Vagina (tissue), 2 donors: ENCODE measurements around the gene KCNH5.

Experiments used
- POLR2A ChIP-seq, 2 donors: fragments of 450-650 bp; IDR thresholded peaks; one replicate each; pipeline ENCODE4 v1.6.1; 2017; ENCODE audit warnings: antibody characterized with exemption in 2 of 2, mild to moderate bottlenecking in 2 of 2, moderate library complexity in 2 of 2
- TF ChIP-seq, protein P1 (sequence below), 3 experiments: fragments of 450-650 bp in 2 of 3; fragments of 200-600 bp in 1 of 3; sonication (generic) in 1 of 3; IDR thresholded peaks; one replicate each; pipeline ENCODE4 v1.5.1; 2017 to 2019; ENCODE audit warnings: antibody characterized with exemption in 3 of 3, mild to moderate bottlenecking in 2 of 3, moderate library complexity in 2 of 3

- TF ChIP-seq, protein P1, sequence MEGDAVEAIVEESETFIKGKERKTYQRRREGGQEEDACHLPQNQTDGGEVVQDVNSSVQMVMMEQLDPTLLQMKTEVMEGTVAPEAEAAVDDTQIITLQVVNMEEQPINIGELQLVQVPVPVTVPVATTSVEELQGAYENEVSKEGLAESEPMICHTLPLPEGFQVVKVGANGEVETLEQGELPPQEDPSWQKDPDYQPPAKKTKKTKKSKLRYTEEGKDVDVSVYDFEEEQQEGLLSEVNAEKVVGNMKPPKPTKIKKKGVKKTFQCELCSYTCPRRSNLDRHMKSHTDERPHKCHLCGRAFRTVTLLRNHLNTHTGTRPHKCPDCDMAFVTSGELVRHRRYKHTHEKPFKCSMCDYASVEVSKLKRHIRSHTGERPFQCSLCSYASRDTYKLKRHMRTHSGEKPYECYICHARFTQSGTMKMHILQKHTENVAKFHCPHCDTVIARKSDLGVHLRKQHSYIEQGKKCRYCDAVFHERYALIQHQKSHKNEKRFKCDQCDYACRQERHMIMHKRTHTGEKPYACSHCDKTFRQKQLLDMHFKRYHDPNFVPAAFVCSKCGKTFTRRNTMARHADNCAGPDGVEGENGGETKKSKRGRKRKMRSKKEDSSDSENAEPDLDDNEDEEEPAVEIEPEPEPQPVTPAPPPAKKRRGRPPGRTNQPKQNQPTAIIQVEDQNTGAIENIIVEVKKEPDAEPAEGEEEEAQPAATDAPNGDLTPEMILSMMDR (IDR thresholded peaks at IDR 0.05) = no peak
- no peak for TF ChIP-seq POLR2A (IDR thresholded peaks at IDR 0.05)
Measured at GRCh38 chr14:62854951-62855350, 190.3 kb downstream of the KCNH5 start.
